IMR-90 (cell line): ENCODE data around the gene RAD51B. TPM values are rescaled to one million over a fixed set of nuclear protein-coding genes. Genes with fewer than 3 reads are reported as not detected.
"Not testable (repeated sequence)": the region's sequence is repeated elsewhere in the genome, so short reads cannot be mapped to it uniquely, and the experiment has no call there.

Experiments used
- ATAC-seq: fragments of 200-7000 bp; cut with Tn5 transposase; 2 replicates; pipeline ENCODE4 v1.9.1; 2020; ENCODE audit warnings: low read depth, mild to moderate bottlenecking, moderate library complexity
- BruUV-seq: library from RNA; stranded (reverse); fragments of 400-500 nt; replicated peaks from 2 replicates; lab custom pipeline; 2021; lab: Mats Ljungman, UMichigan
- CTCF ChIA-PET: fragments of 300-600 bp; formaldehyde crosslinking; extraction: SDS; loops from one replicate; lab custom pipeline; 2021; ENCODE audit warnings: antibody characterized with exemption; lab: Yijun Ruan, JAX
- POLR2A ChIA-PET: fragments of 300-600 bp; sonication (Branson Sonifier 250); formaldehyde crosslinking; loops from one replicate; lab custom pipeline; 2022; ENCODE audit warnings: antibody characterized with exemption; ENCODE audit not compliant: unreplicated experiment; lab: Charles Lee
- DNase-seq: peaks from one replicate; pipeline ENCODE4 v3.0.0; 2013
- H2AFZ ChIP-seq: replicated peaks from 2 replicates; pipeline ENCODE3; 2013; ENCODE audit warnings: low read length, mild to moderate bottlenecking; ENCODE audit not compliant: poor library complexity
- H2AK5ac ChIP-seq: 2 replicates; pipeline ENCODE4 v1.6.1; 2013; ENCODE audit warnings: low read depth, low read length, inconsistent platforms
- H2AK9ac ChIP-seq: replicated peaks from 2 replicates; pipeline ENCODE3; 2013; ENCODE audit warnings: mild to moderate bottlenecking, low read depth, low read length, moderate library complexity; ENCODE audit not compliant: poor library complexity
- H2BK120ac ChIP-seq: 2 replicates; pipeline ENCODE4 v1.6.1; 2013; ENCODE audit warnings: low read depth, low read length, inconsistent platforms
- H2BK15ac ChIP-seq: 3 replicates; pipeline ENCODE4 v1.6.1; 2013; ENCODE audit warnings: low read depth, low read length, inconsistent platforms
- H2BK20ac ChIP-seq: 2 replicates; pipeline ENCODE4 v1.6.1; 2013; ENCODE audit warnings: low read depth, mild to moderate bottlenecking, inconsistent platforms, low read length, moderate library complexity
- H2BK5ac ChIP-seq: 2 replicates; pipeline ENCODE4 v1.6.1; 2013; ENCODE audit warnings: mild to moderate bottlenecking, low read depth, low read length, inconsistent platforms; ENCODE audit not compliant: poor library complexity, severe bottlenecking
- H3K14ac ChIP-seq: replicated peaks from 2 replicates; pipeline ENCODE4 v1.6.1; 2013; ENCODE audit warnings: low read depth, low read length, inconsistent platforms
- H3K18ac ChIP-seq: 2 replicates; pipeline ENCODE4 v1.6.1; 2013; ENCODE audit warnings: low read depth, low read length, control low read depth
- H3K23ac ChIP-seq: 2 replicates; pipeline ENCODE4 v1.6.1; 2013; ENCODE audit warnings: low read depth, low read length, inconsistent platforms
- H3K27ac ChIP-seq: 2 replicates; pipeline ENCODE4 v1.5.1; 2013; ENCODE audit warnings: mild to moderate bottlenecking, control low read depth, low read length; ENCODE audit not compliant: insufficient read depth
- H3K27me3 ChIP-seq: 2 replicates; pipeline ENCODE4 v1.6.1; 2013; ENCODE audit warnings: low read length; ENCODE audit not compliant: control insufficient read depth, insufficient read depth
- H3K36me3 ChIP-seq: 2 replicates; pipeline ENCODE4 v1.6.1; 2013; ENCODE audit warnings: low read length, mixed read lengths; ENCODE audit not compliant: control insufficient read depth, insufficient read depth
- H3K4ac ChIP-seq: 2 replicates; pipeline ENCODE4 v1.6.1; 2013; ENCODE audit warnings: low read depth, low read length, inconsistent platforms
- H3K4me1 ChIP-seq: 2 replicates; pipeline ENCODE4 v1.6.1; 2013; ENCODE audit warnings: low read length, mixed read lengths; ENCODE audit not compliant: control insufficient read depth, insufficient read depth
- H3K4me2 ChIP-seq: 2 replicates; pipeline ENCODE4 v1.6.1; 2013; ENCODE audit warnings: low read depth, mild to moderate bottlenecking, control low read depth, low read length, moderate library complexity
- H3K4me3 ChIP-seq: 2 replicates; pipeline ENCODE4 v1.5.1; 2013; ENCODE audit warnings: low read depth, mild to moderate bottlenecking, control low read depth, low read length, moderate library complexity; ENCODE audit not compliant: insufficient read depth
- H3K56ac ChIP-seq: 2 replicates; pipeline ENCODE4 v1.6.1; 2013; ENCODE audit warnings: low read length, inconsistent platforms; ENCODE audit not compliant: insufficient read depth; ENCODE audit errors: extremely low read depth
- H3K79me1 ChIP-seq, 2 experiments: 2 replicates each; pipeline ENCODE4 v1.6.1; 2013; ENCODE audit warnings: low read length in 2 of 2, inconsistent platforms in 1 of 2, low read depth in 1 of 2
- H3K9ac ChIP-seq: 2 replicates; pipeline ENCODE4 v1.6.1; 2013; ENCODE audit warnings: low read depth, low read length, control low read depth
- H3K9me1 ChIP-seq: 2 replicates; pipeline ENCODE4 v1.6.1; 2013; ENCODE audit warnings: low read length, inconsistent platforms; ENCODE audit not compliant: insufficient read depth
- H3K9me3 ChIP-seq: 2 replicates; pipeline ENCODE4 v1.6.1; 2013; ENCODE audit warnings: low read length; ENCODE audit not compliant: control insufficient read depth, insufficient read depth
- H4K20me1 ChIP-seq: 2 replicates; pipeline ENCODE4 v1.6.1; 2013; ENCODE audit warnings: low read length, inconsistent platforms; ENCODE audit not compliant: insufficient read depth
- H4K5ac ChIP-seq: 2 replicates; pipeline ENCODE4 v1.6.1; 2013; ENCODE audit warnings: mild to moderate bottlenecking, low read depth, low read length, control low read depth
- H4K8ac ChIP-seq, 2 experiments: 2 replicates each; pipeline ENCODE4 v1.6.1; 2013; ENCODE audit warnings: low read depth in 2 of 2, low read length in 2 of 2, control low read depth in 1 of 2, inconsistent platforms in 1 of 2
- H4K91ac ChIP-seq: 2 replicates; pipeline ENCODE4 v1.6.1; 2013; ENCODE audit warnings: low read depth, low read length, inconsistent platforms; ENCODE audit not compliant: insufficient read depth
- WGBS, 2 experiments: methylation state at CpG; one replicate each; pipeline versions ENCODE4 v1.1.5 to v1.1.7; 2013; ENCODE audit warnings: missing lambda C conversion rate in 2 of 2; ENCODE audit not compliant: insufficient read length in 1 of 2; ENCODE audit errors: extremely low coverage in 2 of 2; 5-methylcytosine and 5-hydroxymethylcytosine counted together
- dilution Hi-C: fragments of 300-500 bp; cut with HindIII; formaldehyde crosslinking; loops from one replicate; pipeline ENCODE4 v1.14.3; 2018; ENCODE audit warnings: low sequenced_read_pairs; ENCODE audit not compliant: unreplicated experiment
- in situ Hi-C: fragments of 300-500 bp; cut with MboI; formaldehyde crosslinking; loops from 3 replicates; pipeline ENCODE4 v1.14.3; 2019; ENCODE audit warnings: low sequenced_read_pairs, inconsistent platforms, mixed read lengths
- intact Hi-C: fragments of 100-400 bp; cut with micrococcal nuclease; formaldehyde crosslinking; loops from 2 replicates; pipeline ENCODE4 v1.10.0; 2022
- polyA plus RNA-seq, 3 experiments: library from polyadenylated mRNA; depleted of rRNA; stranded (reverse); fragments of >200 nt; gene quantifications; 2 replicates each; pipeline ENCODE4 v1.2.3, GENCODE V29; 2012; ENCODE audit warnings: low replicate concordance in 1 of 3
- total RNA-seq: library from RNA; depleted of rRNA; stranded (reverse); fragments of >200 nt; gene quantifications from 2 replicates; pipeline ENCODE4 v1.2.3, GENCODE V29; 2012

Gene RAD51B
- total and polyA plus RNA-seq, 2 of the 4 experiments (the other 2 are of a cell fraction), result 5.1 to 18.8 TPM

- H3K27ac ChIP-seq, H4K20me1 ChIP-seq, H2BK5ac ChIP-seq, H3K9me3 ChIP-seq, BruUV-seq, H2AK9ac ChIP-seq, H2AK5ac ChIP-seq, H4K91ac ChIP-seq, H3K4me2 ChIP-seq, H3K36me3 ChIP-seq, in situ Hi-C loops, H3K23ac ChIP-seq, H3K79me1 ChIP-seq, H3K4ac ChIP-seq, H2BK20ac ChIP-seq, POLR2A ChIA-PET, H4K8ac ChIP-seq, H2AFZ ChIP-seq, H3K14ac ChIP-seq, H3K4me3 ChIP-seq, H3K4me1 ChIP-seq, dilution Hi-C loops, DNase-seq, H2BK120ac ChIP-seq, H3K27me3 ChIP-seq, H3K56ac ChIP-seq, CTCF ChIA-PET, H2BK15ac ChIP-seq, H3K9ac ChIP-seq, H3K18ac ChIP-seq, intact Hi-C loops, H3K9me1 ChIP-seq, H4K5ac ChIP-seq, ATAC-seq: not testable (repeated sequence)
- WGBS, 2 experiments, result no CpG with 5 or more reads among the region's 2 CpGs
These were observed 229.2 kb downstream of the RAD51B start for GRCh38 chr14:68048815-68049214.
